ENCODE measurements around the gene LNP1.
A peak's percentile ranks its signal among the peaks of the same experiment; 100 is the strongest.
"Not testable (repeated sequence)": the region's sequence is repeated elsewhere in the genome, so short reads cannot be mapped to it uniquely, and the experiment has no call there.

The LNP1 gene, protein sequence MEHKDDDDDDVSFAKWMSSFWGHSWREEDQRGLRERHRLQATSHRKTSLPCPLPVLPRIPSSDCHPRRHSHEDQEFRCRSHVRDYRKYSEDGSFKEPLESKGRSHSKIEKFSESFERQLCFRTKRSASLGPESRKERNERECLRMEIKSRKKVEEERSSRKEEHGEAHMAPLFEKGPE

DNA sequence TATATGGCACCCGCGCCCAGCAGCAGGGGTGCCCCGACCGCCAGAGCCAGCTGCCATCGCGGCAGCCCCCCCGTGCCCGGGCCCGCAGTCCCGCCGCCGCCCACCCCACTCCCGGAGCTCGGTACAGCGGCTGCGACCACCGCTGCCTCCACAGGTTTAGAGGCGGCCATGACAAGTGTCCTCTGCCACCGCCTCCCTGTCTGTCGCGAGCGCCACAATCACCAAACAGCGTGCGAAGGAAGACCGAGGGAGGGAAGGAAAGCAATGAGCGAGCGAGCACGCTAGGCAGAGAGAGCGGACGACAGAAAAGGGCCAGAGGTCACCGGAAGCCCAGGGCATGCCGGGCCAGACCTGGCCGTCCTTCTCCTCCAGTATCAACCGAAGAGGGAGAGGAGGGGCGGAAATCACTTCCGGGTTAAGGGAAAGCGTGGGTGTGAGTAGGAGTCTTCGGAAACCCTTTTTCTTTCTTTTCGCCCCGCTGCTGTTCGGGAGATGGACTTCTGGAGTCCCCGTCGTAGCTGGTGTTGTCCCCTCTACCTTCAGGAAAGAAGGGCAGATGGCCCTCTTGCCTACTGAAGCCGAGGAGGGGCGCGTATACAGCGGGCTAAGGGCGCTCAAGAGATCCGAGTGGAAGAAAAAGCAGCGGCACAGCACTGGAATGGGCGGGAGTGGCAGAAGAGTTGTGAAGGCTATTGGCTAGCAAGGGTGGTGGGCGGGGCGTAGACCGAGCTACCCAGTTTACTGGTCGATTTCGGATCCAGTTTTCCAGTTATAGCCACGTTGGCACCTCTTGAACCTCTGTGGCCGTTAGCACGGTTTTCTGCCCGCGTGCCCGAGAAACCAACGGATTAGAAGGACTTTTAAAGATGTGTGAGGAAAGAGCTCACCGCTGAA, at the start of gene LNP1, which contains the start of gene TOMM70:
TSS of gene LNP1 (plus strand) at position 760 of the 894 bp plus-strand sequence. CDS start 28,191 bp downstream, outside the sequence.
TSS of gene TOMM70 (minus strand) at position 310 of the 894 bp plus-strand sequence. CDS start at position 170, 140 bp downstream.
- in situ Hi-C loops (cut with HindIII; ENCODE audit: low pct_ligation_motif_present, low sequenced_read_pairs) = no loop called here
- Histone ChIP-seq H3K4me3 (ENCODE audit: low read depth, low read length) (peak within 1 kb of the TSS; percentile 94), H3K27ac (peak within 1 kb of the TSS; percentile 92), H3K27me3 (replicated peaks) (no peaks in the 10 kb centered on the region), H3K36me3 (replicated peaks) (no peaks in the 10 kb centered on the region)
- peak; percentile 98 for DNase-seq
- TF ChIP-seq, protein P1, sequence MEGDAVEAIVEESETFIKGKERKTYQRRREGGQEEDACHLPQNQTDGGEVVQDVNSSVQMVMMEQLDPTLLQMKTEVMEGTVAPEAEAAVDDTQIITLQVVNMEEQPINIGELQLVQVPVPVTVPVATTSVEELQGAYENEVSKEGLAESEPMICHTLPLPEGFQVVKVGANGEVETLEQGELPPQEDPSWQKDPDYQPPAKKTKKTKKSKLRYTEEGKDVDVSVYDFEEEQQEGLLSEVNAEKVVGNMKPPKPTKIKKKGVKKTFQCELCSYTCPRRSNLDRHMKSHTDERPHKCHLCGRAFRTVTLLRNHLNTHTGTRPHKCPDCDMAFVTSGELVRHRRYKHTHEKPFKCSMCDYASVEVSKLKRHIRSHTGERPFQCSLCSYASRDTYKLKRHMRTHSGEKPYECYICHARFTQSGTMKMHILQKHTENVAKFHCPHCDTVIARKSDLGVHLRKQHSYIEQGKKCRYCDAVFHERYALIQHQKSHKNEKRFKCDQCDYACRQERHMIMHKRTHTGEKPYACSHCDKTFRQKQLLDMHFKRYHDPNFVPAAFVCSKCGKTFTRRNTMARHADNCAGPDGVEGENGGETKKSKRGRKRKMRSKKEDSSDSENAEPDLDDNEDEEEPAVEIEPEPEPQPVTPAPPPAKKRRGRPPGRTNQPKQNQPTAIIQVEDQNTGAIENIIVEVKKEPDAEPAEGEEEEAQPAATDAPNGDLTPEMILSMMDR (IDR thresholded peaks at IDR 0.05; ENCODE audit: low read depth, low read length, missing control alignments) = no peak

DNA sequence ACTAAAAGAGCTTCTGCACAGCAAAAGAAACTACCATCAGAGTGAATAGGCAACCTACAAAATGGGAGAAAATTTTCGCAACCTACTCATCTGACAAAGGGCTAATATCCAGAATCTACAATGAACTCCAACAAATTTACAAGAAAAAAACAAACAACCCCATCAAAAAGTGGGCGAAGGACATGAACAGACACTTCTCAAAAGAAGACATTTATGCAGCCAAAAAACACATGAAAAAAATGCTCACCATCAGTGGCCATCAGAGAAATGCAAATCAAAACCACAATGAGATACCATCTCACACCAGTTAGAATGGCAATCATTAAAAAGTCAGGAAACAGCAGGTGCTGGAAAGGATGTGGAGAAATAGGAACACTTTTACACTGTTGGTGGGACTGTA, 49.6 kb upstream of the LNP1 start:
- DNase-seq; H3K4me3 ChIP-seq (ENCODE audit: low read depth, low read length); H3K27ac ChIP-seq; in situ Hi-C loops (cut with HindIII; ENCODE audit: low pct_ligation_motif_present, low sequenced_read_pairs); H3K27me3 ChIP-seq (replicated peaks): not testable (repeated sequence)
- peaks cover 29% of the 10 kb centered on the region for H3K36me3 ChIP-seq (replicated peaks)

DNA sequence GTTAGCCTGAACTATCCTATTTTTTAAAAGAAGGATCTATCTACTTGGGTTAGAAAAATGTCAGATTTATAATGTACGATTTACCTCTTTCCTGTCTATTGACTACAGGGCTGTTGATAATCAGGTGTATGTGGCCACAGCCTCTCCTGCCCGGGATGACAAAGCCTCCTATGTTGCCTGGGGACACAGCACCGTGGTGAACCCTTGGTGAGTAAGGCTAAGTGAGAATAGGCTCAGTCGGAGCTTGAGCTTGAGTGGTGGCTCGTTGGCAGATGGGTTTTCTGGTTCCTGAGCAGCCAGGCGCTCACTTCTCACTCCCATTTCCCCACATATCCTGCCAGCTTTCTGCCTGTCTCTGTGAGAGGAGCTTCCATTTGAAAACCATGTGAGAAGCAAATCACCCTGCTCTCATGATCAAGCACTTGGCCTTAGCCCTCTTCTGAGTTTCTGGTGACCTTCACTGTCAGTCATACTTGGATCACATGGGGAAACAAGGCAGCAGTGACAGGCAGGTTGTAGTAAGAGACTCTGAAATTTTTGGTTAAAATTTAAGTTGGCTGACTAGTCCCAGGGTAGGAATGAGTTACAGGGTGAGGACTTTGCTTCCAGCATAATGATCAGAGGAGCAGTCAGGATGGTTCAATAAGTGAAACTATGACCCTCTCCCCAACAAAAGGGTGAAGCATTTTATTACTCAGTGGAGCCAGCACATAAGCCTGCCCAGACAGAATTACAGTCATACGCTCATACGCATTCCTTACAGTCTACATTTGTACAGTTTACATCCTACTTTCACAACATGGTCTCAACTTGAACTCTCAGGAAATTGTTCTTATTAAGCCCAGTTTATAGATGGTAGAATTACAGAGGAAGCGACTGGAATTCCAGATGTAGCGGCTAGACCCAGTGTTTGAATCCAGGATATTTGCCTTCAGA, 48.8 kb upstream of the LNP1 start:
- TF ChIP-seq, protein P1 (IDR thresholded peaks at IDR 0.05; ENCODE audit: low read depth, low read length, missing control alignments) = no peak
- in situ Hi-C loops (cut with HindIII; ENCODE audit: low pct_ligation_motif_present, low sequenced_read_pairs) = no loop called here
- H3K4me3 ChIP-seq (ENCODE audit: low read depth, low read length) = no peak overlapping the region
- H3K27ac ChIP-seq = no peak overlapping the region
- no peak for DNase-seq
- H3K36me3 ChIP-seq (replicated peaks) = peaks cover 27% of the 10 kb centered on the region
- H3K27me3 ChIP-seq (replicated peaks) = no peaks in the 10 kb centered on the region

DNA sequence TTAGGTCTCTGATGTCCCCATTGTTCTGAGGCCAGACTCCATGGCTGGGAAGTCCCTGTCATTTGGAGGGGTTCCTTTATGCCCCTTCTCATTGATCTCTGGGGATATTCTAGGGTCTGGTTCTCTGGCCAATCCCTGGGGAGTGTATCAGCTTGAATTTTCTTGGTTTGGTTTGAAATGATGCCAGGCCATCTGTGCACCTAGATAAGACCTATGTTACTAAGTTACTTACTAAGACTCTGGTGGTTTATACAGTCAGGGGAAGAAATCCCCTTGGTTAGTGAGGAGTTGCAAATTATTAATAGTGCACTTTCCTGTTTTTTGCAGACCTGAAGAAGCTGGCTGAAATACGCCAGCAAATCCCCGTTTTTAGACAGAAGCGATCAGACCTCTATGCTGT, 46.5 kb upstream of the LNP1 start:
- Histone ChIP-seq H3K4me3 (ENCODE audit: low read depth, low read length) (no peak overlapping the region), H3K27ac (no peak overlapping the region), H3K27me3 (replicated peaks) (no peaks in the 10 kb centered on the region), H3K36me3 (replicated peaks) (peaks cover 24% of the 10 kb centered on the region)
- TF ChIP-seq, protein P1 (IDR thresholded peaks at IDR 0.05; ENCODE audit: low read depth, low read length, missing control alignments) = no peak
- in situ Hi-C loops (cut with HindIII; ENCODE audit: low pct_ligation_motif_present, low sequenced_read_pairs) = no loop called here
- DNase-seq = peak; percentile 8

DNA sequence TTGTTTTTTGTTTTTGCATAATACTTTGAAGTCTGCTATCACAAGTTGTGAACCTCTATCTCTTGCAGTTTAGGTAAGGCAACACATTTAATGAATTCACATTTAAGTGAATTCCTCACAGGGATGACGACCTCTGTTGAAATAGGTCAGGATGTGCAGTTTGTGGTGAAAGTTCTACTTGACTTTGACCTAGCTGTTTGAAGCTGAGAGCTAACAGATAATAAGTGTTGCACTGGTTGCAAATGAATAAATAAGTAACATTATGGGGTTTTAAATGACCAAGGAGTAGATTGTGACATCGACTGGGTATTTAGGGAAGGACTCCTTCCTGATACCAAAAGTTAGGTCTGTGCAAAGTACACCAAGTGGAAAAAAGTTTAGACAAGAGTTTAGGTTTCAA, 42.9 kb upstream of the LNP1 start:
- TF ChIP-seq, protein P1 (IDR thresholded peaks at IDR 0.05; ENCODE audit: low read depth, low read length, missing control alignments) = no peak
- DNase-seq = no peak
- Histone ChIP-seq H3K36me3 (replicated peaks) (peaks cover 20% of the 10 kb centered on the region), H3K27ac (no peak overlapping the region), H3K27me3 (replicated peaks) (no peaks in the 10 kb centered on the region), H3K4me3 (ENCODE audit: low read depth, low read length) (no peak overlapping the region)
- in situ Hi-C loops (cut with HindIII; ENCODE audit: low pct_ligation_motif_present, low sequenced_read_pairs) = no loop called here
